GM12873 (cell line): Measurements from ENCODE around the gene VAV2.

Experiments used
- CTCF ChIP-seq: IDR thresholded peaks from 2 replicates; pipeline ENCODE4 v1.5.1; 2012; ENCODE audit warnings: low read depth, mild to moderate bottlenecking, moderate library complexity, low read length, control low read depth; ENCODE audit not compliant: insufficient read depth; ENCODE audit errors: missing control alignments

Gene VAV2

GRCh38 chr9:133979921-133980863, 11.9 kb downstream of the VAV2 start:
- no peak for TF ChIP-seq CTCF

GRCh38 chr9:133979273-133979920, 12.7 kb downstream of the VAV2 start:
- no peak for TF ChIP-seq CTCF

- TF ChIP-seq CTCF, result no peak
Observed at GRCh38 chr9:133978899-133979272, 13.2 kb downstream of the VAV2 start.

GRCh38 chr9:133978226-133978898, 13.8 kb downstream of the VAV2 start:
- TF ChIP-seq CTCF, result no peak

GRCh38 chr9:133977421-133978201, 14.5 kb downstream of the VAV2 start:
- TF ChIP-seq CTCF, result no peak

- TF ChIP-seq CTCF, result no peak
Observed at GRCh38 chr9:133976887-133977286, 15.2 kb downstream of the VAV2 start.
